DND-41 (cell line): ENCODE results near the gene ACOX3.

Experiments
- ATAC-seq: fragments of 200-7000 bp; cut with Tn5 transposase; 3 replicates; pipeline ENCODE4 v1.9.1; 2021; ENCODE audit warnings: low read depth; ENCODE audit not compliant: insufficient read depth
- DNase-seq: peaks from one replicate; pipeline ENCODE4 v3.0.0-alpha.2; 2020
- H2AFZ ChIP-seq: 2 replicates; pipeline ENCODE4 v1.6.0; 2012; ENCODE audit warnings: low read depth, low read length
- H3K27ac ChIP-seq: 2 replicates; pipeline ENCODE4 v1.5.1; 2012; ENCODE audit warnings: low read length, inconsistent platforms
- H3K27me3 ChIP-seq: fragments of 200-600 bp; sonication (generic); 2 replicates; pipeline ENCODE4 v1.6.0; 2012; ENCODE audit warnings: low read length, mild to moderate bottlenecking, inconsistent platforms; ENCODE audit not compliant: insufficient read depth, poor library complexity
- H3K36me3 ChIP-seq: 2 replicates; pipeline ENCODE4 v1.5.1; 2012; ENCODE audit warnings: low read length, inconsistent platforms; ENCODE audit not compliant: insufficient read depth
- H3K4me1 ChIP-seq: 2 replicates; pipeline ENCODE4 v1.5.1; 2012; ENCODE audit warnings: mild to moderate bottlenecking, low read length; ENCODE audit not compliant: insufficient read depth
- H3K4me2 ChIP-seq: 2 replicates; pipeline ENCODE4 v1.6.0; 2012; ENCODE audit warnings: mild to moderate bottlenecking, moderate library complexity, low read length, inconsistent platforms; ENCODE audit not compliant: insufficient read depth
- H3K4me3 ChIP-seq, 2 experiments: fragments of 200-600 bp in 1 of 2; shearing (Covaris generic) in 1 of 2; 2 replicates each; pipeline ENCODE4 v1.5.1; 2012 to 2016; ENCODE audit warnings: inconsistent platforms in 2 of 2, low read length in 2 of 2, mild to moderate bottlenecking in 2 of 2, low read depth in 1 of 2, moderate library complexity in 1 of 2
- H3K79me2 ChIP-seq: 2 replicates; pipeline ENCODE4 v1.6.0; 2012; ENCODE audit warnings: low read length, inconsistent platforms; ENCODE audit not compliant: insufficient read depth
- H3K9ac ChIP-seq: 2 replicates; pipeline ENCODE4 v1.6.0; 2012; ENCODE audit warnings: low read depth, mild to moderate bottlenecking, inconsistent platforms, low read length, moderate library complexity
- H3K9me3 ChIP-seq: 2 replicates; pipeline ENCODE4 v1.5.1; 2012; ENCODE audit warnings: low read length, moderate library complexity, mild to moderate bottlenecking, inconsistent platforms; ENCODE audit not compliant: insufficient read depth, severe bottlenecking
- H4K20me1 ChIP-seq: 2 replicates; pipeline ENCODE4 v1.6.0; 2012; ENCODE audit warnings: low read length; ENCODE audit not compliant: insufficient read depth
- EZH2 ChIP-seq: IDR thresholded peaks from 3 replicates; pipeline ENCODE4 v1.6.1; 2012; ENCODE audit warnings: borderline replicate concordance, low read depth, mild to moderate bottlenecking, moderate library complexity, low read length, inconsistent platforms; ENCODE audit not compliant: severe bottlenecking
- TF ChIP-seq, protein P1 (sequence below): IDR thresholded peaks from 2 replicates; pipeline ENCODE4 v1.5.1; 2012; ENCODE audit warnings: borderline replicate concordance, low read length, moderate library complexity, mild to moderate bottlenecking; ENCODE audit not compliant: poor library complexity, severe bottlenecking; ENCODE audit errors: extremely low read depth

The ACOX3 gene

DNA sequence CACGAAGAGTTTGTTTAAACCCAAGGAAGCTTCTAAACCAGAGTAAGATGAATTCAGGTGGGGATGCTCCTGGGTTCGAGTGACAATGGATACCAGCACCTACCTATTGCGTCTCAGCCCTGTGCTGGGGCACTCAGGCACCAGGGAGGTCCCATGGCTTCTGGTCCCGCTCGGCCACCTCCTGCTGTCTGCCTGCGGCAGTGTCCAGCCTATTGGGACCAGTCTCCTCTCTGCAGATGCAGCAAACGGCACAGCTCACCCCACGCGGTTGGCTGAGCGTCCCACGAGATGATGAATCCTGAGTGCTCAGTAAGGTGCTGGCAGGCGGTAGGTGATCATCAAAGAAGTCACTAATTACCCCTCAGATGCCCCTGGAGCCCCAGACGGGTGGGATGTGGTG is 75.2 kb downstream of the ACOX3 start:
- Histone ChIP-seq H4K20me1 (no peaks in the 10 kb centered on the region; the same call in 1 of the 2 replicates), H3K4me1 (no peaks in the 10 kb centered on the region), H3K4me3 (no peak overlapping the region), H3K27me3 (no peaks in the 10 kb centered on the region), H3K27ac (no peak overlapping the region), H3K79me2 (no peaks in the 10 kb centered on the region), H2AFZ (no peak overlapping the region), H3K36me3 (peaks cover 5% of the 10 kb centered on the region), H3K9ac (no peak overlapping the region), H3K9me3 (peaks cover 3% of the 10 kb centered on the region), H3K4me2 (no peak overlapping the region)
- ATAC-seq (no peak), DNase-seq (no peak)
- TF ChIP-seq EZH2 = no peak
- TF ChIP-seq, protein P1, sequence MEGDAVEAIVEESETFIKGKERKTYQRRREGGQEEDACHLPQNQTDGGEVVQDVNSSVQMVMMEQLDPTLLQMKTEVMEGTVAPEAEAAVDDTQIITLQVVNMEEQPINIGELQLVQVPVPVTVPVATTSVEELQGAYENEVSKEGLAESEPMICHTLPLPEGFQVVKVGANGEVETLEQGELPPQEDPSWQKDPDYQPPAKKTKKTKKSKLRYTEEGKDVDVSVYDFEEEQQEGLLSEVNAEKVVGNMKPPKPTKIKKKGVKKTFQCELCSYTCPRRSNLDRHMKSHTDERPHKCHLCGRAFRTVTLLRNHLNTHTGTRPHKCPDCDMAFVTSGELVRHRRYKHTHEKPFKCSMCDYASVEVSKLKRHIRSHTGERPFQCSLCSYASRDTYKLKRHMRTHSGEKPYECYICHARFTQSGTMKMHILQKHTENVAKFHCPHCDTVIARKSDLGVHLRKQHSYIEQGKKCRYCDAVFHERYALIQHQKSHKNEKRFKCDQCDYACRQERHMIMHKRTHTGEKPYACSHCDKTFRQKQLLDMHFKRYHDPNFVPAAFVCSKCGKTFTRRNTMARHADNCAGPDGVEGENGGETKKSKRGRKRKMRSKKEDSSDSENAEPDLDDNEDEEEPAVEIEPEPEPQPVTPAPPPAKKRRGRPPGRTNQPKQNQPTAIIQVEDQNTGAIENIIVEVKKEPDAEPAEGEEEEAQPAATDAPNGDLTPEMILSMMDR = no peak

DNA sequence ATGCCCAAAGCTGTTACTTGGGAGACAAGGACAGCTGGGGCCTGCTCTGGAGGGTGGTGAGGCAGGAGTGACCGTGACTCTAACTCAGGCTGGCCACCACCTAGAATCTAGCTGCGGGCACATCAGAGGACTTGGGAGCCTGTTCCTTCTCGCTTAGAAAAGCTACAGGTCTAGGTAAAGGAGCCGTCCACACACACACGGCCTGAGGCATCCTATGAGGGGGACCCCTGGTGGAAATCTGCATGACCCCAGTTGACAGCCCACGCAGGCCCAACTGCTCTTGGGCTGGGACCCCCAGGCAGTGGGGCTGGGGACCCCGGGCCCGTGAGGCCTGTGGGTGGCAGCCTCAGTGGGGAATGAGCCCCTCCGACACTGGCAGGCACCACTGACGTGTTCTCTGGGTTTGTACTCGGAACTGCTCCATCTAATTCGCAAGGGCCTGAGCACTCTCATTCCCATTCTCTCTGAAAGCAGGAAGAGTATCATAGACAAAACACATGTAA is 75.6 kb downstream of the ACOX3 start:
- H3K79me2 ChIP-seq = no peaks in the 10 kb centered on the region
- ATAC-seq = no peak
- no peak for DNase-seq

DNA sequence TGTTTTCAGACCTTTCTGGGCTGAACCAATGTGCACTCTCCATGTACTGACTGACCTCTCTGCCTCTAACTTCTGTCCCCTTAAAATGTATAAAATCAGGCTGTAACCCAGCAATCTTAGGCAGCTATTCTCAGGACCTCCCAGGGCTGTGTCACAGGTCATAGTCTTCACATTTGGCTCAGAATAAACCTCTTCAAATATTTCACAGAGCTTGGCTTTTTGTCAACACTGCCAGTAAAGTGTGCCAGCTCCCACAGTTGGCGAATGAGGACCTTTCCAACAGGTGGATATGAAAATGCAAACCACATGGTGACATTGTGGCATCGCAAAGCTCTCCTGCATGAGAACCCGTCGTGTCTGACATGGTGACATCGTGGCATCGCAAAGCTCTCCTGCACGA is 76.4 kb downstream of the ACOX3 start:
- Histone ChIP-seq H3K27me3 (no peaks in the 10 kb centered on the region), H3K4me3 (no peak overlapping the region)
- DNase-seq = no peak

More for the DNA sequence above, 75.6 kb downstream of the ACOX3 start:
- H3K27ac ChIP-seq = no peak overlapping the region
- no peaks in the 10 kb centered on the region for H3K27me3 ChIP-seq
- no peak for TF ChIP-seq EZH2
- TF ChIP-seq, protein P1 = no peak
- no peak overlapping the region for H3K9ac ChIP-seq
- no peaks in the 10 kb centered on the region for H3K4me1 ChIP-seq
- no peaks in the 10 kb centered on the region; the same call in 1 of the 2 replicates for H4K20me1 ChIP-seq
- peaks cover 3% of the 10 kb centered on the region for H3K9me3 ChIP-seq
- no peak overlapping the region for H3K4me3 ChIP-seq
- H2AFZ ChIP-seq = no peak overlapping the region
- no peak overlapping the region for H3K4me2 ChIP-seq
- H3K36me3 ChIP-seq = peaks cover 5% of the 10 kb centered on the region

More for the DNA sequence above, 76.4 kb downstream of the ACOX3 start:
- Histone ChIP-seq H3K9me3 (peaks cover 3% of the 10 kb centered on the region), H3K9ac (no peak overlapping the region), H3K79me2 (no peaks in the 10 kb centered on the region), H3K27ac (no peak overlapping the region), H3K4me1 (no peaks in the 10 kb centered on the region), H2AFZ (no peak overlapping the region), H3K36me3 (peaks cover 5% of the 10 kb centered on the region), H4K20me1 (no peaks in the 10 kb centered on the region; the same call in 1 of the 2 replicates), H3K4me2 (no peak overlapping the region)
- TF ChIP-seq, protein P1 = no peak
- no peak for TF ChIP-seq EZH2
- ATAC-seq = no peak
